NB4 (cell line): Measurements from ENCODE around the gene ESR1.

ENCODE experiments used
- TF ChIP-seq, protein P1 (sequence below): IDR thresholded peaks from one replicate; pipeline ENCODE4 v1.5.1; 2012; ENCODE audit warnings: low read depth, low read length
- TF ChIP-seq, protein P2 (sequence below): IDR thresholded peaks from 2 replicates; pipeline ENCODE4 v1.6.1; 2011; ENCODE audit warnings: low read depth, low read length

DNA sequence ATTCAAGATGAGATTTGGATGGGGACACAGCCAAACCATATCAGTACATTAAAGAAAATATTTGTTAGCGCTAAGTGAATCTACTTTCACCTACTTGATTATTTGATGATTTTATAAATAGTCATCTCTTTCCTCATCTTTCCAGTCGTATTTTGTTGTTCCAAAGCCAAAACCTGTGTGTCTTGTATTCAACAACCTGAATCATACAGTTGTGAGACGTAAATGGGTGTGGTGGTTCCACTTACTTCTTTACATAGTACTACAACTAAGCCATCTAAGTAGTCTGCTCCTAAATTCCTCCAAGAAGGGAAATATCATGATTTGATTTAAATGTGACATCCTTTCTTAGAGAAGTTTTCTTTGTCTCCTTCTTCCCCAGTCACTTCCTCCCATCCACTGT lies 132.8 kb downstream of the ESR1 start:
- TF ChIP-seq, protein P1, sequence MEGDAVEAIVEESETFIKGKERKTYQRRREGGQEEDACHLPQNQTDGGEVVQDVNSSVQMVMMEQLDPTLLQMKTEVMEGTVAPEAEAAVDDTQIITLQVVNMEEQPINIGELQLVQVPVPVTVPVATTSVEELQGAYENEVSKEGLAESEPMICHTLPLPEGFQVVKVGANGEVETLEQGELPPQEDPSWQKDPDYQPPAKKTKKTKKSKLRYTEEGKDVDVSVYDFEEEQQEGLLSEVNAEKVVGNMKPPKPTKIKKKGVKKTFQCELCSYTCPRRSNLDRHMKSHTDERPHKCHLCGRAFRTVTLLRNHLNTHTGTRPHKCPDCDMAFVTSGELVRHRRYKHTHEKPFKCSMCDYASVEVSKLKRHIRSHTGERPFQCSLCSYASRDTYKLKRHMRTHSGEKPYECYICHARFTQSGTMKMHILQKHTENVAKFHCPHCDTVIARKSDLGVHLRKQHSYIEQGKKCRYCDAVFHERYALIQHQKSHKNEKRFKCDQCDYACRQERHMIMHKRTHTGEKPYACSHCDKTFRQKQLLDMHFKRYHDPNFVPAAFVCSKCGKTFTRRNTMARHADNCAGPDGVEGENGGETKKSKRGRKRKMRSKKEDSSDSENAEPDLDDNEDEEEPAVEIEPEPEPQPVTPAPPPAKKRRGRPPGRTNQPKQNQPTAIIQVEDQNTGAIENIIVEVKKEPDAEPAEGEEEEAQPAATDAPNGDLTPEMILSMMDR = no peak
- TF ChIP-seq, protein P2, sequence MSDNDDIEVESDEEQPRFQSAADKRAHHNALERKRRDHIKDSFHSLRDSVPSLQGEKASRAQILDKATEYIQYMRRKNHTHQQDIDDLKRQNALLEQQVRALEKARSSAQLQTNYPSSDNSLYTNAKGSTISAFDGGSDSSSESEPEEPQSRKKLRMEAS = no peak
